Caki2 (cell line): Measurements from ENCODE around the gene LHX2. TPM values are rescaled to one million over a fixed set of nuclear protein-coding genes. Genes with fewer than 3 reads are reported as not detected.

Experiments used
- DNase-seq: peaks from one replicate; pipeline ENCODE4 v3.0.0-alpha.2; 2015; ENCODE audit warnings: low read depth
- in situ Hi-C: cut with HindIII; loops from 2 replicates; pipeline ENCODE4 v1.10.0; 2016; ENCODE audit warnings: low sequenced_read_pairs, low pct_unique_long_range_greater_than_20kb, mixed read lengths
- total RNA-seq: library from RNA; depleted of rRNA; stranded (reverse); fragments of >200 nt; shearing (Covaris generic); gene quantifications from 2 replicates; pipeline ENCODE4 v1.2.3, GENCODE V29; 2014; ENCODE audit warnings: low replicate concordance

Gene LHX2
- total RNA-seq, 1 experiment from 2014 or later, result 17.2 TPM

DNA sequence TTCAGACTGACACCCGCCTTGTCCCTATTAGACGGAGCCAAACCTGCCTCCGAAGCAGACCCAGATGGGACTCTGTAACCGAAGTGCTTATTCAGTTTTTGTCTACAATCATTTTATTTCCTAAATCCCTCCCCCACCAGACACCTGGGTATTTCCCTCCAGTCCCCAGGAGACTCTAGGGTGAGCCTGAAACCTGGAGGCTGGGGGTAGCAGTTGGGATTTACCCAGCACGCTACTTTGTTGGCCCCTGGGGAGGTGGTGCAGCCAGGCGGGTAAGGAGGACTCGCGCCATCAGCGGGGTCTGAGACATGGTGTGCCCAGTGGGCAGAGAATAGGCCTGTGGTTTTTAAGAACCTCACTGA is 1.3 kb upstream of the LHX2 start:
- in situ Hi-C loops, result no loop called here
- no peak for DNase-seq

DNA sequence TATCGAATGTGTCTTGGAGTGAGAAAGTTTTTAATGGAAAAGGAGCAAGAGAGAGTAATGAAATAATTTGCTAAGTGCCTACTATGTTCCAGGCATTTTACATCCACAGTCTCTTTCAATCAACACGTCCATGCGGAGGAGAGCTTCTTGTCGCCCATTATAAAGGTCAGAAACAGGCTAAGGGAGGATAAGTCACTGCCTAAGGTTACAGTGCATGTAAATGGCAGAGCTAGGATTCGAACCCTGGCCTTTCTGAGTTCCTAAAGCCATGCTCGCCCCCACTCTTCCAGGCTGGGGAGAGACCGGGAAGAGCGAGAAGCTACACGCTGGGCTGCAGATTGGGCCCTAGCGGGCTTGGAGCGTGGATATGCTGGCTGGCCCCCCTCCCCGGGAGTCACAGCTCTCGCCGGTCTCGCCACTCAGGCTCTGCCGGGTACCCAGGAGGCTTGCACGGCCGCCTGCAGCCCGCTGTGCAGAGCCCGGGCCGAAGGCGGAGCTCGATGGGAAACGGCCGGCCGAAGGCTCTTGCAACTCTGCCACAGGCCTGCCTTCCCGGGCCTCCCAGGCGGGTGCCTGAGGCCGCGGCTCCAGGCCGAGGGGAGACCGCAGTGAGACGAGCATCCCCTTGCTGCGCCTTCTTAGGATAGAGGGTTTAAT is 775 bp upstream of the LHX2 start:
- in situ Hi-C loops, result no loop called here
- no peak for DNase-seq

DNA sequence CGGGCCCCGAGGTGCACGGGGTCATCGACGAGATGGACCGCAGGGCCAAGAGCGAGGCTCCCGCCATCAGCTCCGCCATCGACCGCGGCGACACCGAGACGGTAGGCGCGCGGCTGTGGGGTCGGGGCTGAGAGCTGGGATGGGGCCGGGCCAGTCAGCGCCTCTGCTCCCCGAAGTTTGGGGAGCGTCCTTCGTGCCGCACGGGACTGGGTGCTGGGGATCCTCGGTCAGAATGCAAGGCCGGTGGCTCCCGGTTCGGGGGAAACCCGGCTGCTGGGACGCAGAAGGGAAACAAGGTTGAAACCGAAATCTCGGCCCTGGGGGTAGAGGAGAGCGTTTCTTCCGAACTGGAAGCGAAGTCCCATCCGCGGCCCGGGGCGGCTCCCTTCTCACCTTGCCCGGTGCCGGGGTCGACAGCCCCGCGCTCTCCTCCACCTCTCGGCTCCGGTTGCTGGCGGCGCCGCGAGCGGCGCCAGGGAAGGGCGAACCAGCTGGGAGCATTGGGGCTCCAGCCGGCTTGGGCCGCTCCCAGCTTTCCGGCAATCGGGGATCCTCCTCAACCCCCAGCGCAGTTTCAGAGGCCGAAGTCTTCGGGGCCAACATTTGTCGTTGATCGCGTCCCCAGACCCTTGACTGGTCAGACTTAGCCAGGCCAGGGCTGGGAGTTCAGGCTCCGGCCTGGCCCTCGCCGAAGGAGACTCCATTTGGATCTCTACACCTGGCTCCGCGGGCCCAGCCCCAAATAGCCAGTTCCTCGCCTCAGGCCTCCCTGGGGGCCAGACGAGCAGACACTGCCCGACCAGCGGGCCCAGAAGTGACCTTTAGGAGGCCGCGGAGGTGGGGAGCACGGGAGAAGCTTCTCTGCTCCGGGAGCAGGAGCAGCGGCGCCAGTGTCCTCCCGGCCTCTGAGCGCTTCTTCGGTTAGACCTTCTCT is 1.1 kb downstream of the LHX2 start:
- DNase-seq, result no peak
- in situ Hi-C loops, result no loop called here

DNA sequence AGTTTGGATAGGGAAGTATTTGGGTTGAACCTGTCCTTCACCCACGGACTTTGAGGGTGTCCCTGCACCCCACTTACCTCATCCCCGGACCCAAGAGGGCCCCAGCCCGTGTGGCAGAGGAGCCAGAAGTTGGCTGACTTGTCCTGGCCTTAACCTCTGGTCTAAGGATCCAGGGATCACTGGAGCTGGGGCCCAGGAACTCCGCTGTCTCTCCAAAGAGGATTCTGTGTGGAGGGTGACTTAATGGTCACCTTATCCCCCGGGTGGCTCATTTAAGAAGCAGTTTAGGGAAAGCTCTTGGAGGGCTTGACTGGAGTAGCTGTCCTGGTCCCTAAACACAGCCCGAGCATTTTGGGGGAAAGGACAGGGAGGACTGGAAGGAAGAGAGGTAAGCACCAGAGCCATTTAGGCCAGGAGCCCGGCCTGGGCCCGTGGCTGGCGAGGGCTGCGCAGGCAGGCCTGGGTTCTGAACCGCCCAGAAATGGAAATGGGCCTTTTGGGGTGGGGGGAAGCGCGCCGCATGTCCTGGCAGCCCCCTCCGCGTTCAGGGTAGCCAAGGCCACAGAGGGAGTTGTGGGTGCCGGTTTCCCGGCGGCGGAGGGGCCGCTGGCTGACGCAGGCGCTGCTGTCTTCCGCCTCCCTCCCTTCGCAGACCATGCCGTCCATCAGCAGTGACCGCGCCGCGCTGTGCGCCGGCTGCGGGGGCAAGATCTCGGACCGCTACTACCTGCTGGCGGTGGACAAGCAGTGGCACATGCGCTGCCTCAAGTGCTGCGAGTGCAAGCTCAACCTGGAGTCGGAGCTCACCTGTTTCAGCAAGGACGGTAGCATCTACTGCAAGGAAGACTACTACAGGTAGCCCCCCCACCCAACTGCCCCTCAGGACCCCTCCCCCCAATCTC is 2.0 kb downstream of the LHX2 start:
- no peak for DNase-seq
- in situ Hi-C loops, result no loop called here

DNA sequence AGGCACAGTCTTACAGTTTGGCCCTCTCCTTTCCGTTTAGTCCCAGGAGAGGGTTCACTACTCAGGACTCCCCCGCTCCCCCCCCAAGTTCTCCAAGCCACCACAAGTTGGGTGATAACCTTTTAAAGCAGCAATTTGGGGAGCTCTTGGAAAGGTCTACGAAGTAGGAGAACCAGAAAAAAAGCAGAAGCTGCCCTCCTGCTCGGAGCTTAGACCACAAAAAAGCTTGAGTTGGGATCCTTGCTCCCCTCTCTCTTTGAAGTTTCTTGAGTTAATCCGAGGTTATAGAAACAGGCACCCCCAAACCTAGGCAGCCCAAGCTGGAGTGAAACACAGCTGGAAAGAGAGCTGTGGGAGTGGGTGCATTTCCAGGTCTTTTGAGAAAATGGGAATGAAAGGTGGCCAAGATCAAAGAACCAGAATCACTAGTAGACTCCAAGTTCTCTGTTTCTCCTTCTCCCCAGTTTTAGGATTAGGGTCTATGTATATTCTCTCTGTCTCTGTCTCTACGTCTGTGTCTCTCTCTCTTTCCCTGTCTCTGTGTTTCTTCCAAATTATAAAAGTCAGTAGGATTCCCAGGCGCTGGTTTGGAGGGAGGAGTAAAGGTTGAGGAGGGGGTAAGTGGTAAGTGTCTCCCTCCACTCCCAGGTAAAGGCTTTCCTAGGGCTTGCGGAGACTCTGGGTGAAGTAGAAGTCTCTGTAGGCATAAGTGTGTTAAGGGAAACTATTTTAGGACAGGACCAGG is 2.8 kb downstream of the LHX2 start:
- in situ Hi-C loops, result no loop called here
- no peak for DNase-seq

DNA sequence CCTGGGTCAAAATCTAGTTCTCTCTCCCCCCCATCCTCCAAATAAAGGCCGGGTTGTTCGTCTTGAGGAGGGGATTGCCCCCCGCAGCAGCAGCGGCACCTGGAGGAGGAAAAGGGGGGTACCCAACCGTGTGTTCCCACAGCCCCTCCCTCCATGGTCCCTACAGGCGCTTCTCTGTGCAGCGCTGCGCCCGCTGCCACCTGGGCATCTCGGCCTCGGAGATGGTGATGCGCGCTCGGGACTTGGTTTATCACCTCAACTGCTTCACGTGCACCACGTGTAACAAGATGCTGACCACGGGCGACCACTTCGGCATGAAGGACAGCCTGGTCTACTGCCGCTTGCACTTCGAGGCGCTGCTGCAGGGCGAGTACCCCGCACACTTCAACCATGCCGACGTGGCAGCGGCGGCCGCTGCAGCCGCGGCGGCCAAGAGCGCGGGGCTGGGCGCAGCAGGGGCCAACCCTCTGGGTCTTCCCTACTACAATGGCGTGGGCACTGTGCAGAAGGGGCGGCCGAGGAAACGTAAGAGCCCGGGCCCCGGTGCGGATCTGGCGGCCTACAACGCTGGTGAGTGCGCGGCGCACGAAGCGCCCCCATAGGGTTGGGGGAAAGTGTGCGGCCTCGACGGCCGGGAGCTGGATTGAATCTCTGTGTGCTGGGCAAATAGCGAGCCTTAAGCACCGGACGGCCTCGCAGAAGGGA is 3.5 kb downstream of the LHX2 start:
- no peak for DNase-seq
- in situ Hi-C loops, result no loop called here

DNA sequence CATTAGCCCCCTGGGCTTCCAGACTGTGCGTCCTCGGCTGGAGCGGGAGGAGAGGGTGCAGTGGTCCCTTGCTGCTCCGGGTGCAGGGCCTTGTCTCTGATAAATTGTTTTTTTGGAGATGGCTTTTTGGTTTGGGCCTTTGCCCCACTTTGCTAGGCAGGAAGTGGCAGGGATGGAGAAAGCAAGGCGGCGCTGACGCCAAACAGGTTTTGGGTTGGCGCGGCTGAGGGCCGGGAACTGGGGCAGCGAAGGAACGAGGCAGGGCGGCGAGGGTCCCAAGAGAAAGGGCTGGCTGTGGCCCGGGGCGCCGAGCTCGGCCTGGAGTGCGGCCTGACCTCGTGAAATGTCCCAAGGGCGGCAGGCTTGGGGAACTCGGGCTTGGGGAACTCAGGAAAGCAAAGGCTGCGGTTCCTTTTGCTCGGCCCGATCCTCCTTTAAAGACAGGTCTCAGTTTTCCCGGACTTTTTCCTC is 4.1 kb downstream of the LHX2 start:
- DNase-seq, result no peak
- in situ Hi-C loops, result no loop called here

DNA sequence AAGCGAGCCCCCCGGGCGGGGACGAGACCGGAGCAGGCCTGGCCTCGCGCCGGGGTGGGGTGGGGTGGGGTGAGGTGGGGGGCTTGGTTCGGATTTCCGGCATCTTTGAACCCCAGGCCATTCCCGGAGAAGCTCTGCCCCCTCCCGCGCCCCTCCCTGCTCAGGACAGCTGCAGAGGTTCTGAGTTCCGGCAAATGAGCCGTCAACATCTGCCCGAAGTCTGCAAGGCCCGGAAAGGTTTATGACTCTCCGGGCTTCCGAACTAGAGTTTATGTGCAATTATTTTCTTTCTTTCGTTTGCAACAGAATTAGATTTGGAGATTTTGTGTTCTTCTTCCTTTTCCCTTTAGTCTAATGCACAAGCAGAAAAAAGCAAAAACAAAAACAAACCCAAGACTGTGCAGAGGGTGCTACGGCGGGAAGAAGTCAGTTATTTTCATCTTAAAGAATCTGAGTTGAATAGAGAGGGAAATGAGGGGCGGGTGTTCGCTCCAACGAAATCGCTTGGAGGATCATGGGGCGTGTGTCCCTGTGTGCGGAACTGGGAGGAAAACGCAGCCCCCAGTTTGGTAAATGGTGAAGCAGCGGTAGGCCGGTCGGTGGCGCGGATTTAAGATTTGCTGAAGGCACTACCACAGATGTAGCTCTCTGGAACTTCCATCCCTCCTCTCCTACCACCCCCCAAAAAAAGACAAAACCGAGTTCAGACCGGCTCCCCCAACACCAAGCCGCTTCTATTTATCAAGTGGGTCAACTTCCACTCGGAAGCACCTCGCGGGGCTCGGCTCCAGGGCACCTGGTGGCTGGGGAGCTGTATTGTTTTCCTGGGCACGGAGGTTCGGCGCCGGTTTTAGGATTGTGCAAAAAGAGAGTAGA is 4.8 kb downstream of the LHX2 start:
- in situ Hi-C loops, result no loop called here
- no peak for DNase-seq

DNA sequence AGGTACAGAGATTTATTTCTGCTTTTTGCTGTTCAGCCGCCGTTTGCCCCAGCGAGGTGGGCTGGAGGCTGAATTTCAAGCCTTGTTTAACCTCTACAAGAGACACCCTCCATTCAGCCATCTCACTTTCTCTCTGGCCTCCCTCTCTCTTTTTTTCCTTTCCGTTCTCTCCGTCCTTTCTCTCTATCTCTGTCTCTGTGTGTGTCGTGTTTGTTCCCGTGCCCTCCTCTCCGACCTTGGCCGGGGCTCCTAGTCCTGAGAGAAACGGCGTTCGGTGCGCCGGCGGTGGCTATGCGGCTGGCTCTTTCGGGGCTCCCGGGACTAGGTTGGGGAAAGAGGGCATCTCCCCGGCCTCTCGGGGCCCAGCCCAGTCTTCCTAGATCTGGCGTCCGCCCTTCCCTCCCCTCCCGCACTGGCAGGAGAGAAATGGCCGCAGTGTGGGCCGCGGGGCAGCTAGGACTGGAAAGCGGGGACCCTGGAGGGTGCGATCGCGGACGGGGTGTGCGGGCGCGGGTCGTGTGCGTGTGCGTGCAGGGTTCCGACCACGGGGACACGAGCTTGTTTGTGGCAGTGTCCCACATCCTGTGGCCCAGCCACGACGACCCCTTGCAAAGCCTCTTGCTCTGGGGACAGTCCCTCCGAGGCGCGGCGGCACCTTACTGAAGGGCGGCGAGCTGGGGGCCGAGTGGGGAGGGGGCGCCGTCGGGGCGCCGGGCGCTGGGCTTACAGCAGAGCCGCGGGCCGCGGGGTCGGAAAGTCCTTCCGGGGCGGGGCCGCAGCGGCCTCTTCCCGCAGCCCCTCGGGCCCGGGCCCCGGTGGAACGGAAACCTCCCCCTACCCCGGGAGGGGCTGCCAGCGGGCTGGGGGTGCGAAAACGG is 5.7 kb downstream of the LHX2 start:
- DNase-seq, result no peak
- in situ Hi-C loops, result no loop called here

DNA sequence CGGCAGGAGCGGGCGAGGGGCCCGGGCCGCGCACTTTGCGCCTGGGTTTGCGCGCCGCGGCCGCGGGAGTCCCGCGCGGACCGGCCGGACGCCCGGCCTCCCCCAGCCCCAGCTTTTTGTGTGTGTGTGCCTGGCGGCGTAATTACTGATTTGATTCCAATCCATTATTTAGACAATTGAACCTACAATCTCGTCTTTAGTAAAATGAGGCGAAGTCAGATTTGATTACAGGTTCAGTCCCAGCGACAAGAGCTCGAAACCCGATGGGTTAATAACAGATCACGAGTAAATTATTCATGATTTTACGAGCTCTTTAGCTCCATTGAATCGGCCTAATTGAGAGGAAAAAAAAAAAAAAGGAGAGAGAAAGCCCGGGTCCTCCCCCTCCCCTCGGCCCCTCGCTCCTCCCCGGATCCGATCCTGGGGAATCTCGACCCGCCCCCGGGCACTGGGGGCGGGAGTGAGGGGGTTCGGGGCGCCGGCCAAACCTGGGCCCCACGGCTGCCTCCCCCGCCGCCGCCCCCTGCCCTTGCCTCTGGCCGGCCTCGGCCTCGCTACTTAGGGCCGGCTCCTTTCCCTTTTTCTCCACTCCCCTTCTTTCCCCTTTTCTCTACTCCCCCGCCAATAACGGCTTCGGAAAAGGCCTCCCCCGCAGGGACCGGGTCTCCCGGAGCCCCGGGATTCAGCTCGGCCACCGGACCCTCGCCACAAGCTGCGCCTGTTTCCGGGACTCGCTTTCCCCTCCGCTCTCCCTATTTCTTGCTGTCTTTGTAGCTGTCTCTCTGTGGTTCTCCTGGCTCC is 6.6 kb downstream of the LHX2 start:
- in situ Hi-C loops, result no loop called here
- DNase-seq, result no peak

DNA sequence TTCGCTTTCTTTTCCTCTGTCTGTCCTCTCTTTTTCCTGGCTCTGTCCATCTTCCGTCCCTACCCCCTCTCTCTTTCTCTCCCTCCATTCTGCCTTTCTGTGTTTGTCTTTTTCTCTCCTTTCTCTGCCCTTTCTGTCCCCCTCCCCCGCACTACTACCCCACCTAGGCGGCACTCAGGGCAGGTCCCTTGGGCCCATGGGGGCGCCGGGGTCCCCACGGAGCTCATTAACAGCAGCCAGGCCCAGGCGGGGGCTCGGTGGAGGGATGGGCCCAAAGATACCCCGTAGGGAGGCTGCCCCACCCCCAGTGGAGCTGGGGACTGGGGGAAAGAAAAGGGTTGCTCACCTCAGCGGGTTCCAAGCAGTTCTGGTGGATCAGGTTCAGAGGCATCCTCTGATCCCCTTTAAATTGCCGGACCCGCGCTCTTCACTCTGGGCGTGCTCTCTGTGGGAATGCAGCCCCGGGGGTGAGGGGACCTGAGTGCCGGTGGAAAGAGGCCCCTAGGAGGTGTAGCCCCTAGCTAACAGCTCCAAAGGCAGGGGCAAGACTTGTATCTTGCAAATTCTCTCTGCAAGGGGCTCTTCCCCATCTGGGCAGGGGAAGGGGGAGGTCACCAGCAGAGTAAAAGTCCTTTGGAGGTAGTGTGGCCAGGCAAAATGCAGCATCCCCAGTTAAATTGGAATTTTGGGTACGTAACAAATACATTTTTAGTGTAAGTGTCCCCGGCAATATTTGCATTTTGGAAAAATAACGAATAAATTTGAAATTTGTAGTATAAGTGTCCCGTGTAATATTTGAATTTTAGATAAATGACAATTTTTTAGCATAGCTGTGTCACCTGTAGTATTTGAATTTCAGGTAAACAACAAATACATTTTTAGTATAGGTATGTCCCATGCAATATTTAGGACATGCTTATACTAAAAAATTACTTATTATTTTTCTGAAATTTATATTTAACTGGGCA is 7.4 kb downstream of the LHX2 start:
- in situ Hi-C loops, result no loop called here

DNA sequence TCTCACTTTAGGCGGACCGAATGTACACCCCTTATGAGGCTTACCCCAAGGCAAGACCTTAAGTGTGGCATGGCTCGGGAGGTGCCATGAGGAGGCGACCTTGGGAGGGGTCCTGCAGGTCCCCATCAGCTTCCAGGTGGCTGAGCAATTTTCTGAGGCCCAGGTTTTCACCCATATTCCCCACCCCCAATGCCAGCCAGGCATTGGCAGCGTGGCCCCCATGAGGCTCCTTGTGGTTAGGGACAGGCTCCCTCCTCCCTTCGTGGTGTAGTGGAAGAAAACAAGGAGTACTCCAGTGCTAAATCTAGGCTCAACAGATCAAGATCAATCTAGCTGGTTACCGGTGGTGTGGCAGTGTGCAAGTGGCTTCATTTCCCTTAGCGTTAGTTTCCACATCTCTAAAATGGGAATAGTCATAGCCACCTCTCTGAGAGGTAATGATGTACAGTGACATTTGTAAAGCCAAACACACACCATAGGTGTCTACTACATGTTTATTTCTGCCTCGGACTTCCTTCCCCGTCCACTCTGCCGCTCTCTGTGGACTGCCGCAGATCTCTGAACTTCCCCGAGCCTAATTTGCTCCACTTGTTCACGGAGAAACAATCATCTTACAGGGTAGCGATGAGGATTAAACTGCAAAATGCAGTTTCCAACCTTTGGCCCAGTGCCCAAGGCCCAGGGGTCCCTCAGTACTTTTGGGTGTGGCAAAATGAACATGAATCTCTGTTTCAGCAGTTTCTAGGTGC is 8.4 kb downstream of the LHX2 start:
- in situ Hi-C loops, result no loop called here
- DNase-seq, result no peak

More for the DNA sequence above, 7.4 kb downstream of the LHX2 start:
- no peak for DNase-seq
